Fibroblast of skin of back (primary cell): ENCODE data around the gene MEIS3. TPM values are rescaled to one million over a fixed set of nuclear protein-coding genes. Genes with fewer than 3 reads are reported as not detected.

ENCODE experiments used
- DNase-seq: peaks from one replicate; pipeline ENCODE4 v3.0.0-alpha.2; 2013
- polyA plus RNA-seq, 2 experiments: library from polyadenylated mRNA; unstranded; fragments of 120-200 nt; gene quantifications; one replicate each; pipeline ENCODE4 v1.2.1, GENCODE V29; 2013; ENCODE audit not compliant: insufficient read length in 2 of 2

Gene MEIS3
- 71.5 TPM for polyA plus RNA-seq (2013, experiment 1 of 2; ENCODE audit: insufficient read length)
- 90.0 TPM for polyA plus RNA-seq (2013, experiment 2 of 2; ENCODE audit: insufficient read length)

GRCh38 chr19:47419030-47419783 lies at the start of gene MEIS3:
TSS of gene MEIS3 (minus strand) at chr19:47419527. CDS start at chr19:47419081, 446 bp downstream.
- DNase-seq: no peak

GRCh38 chr19:47467914-47468313 lies 48.6 kb upstream of the MEIS3 start:
- DNase-seq: no peak

- no peak for DNase-seq
Measured at GRCh38 chr19:47465957-47466356, 46.6 kb upstream of the MEIS3 start.

GRCh38 chr19:47464675-47465419 lies 45.5 kb upstream of the MEIS3 start:
- DNase-seq: no peak

- DNase-seq: no peak
Measured at GRCh38 chr19:47461876-47462275, 42.5 kb upstream of the MEIS3 start.

GRCh38 chr19:47459477-47459876 lies 40.1 kb upstream of the MEIS3 start:
- DNase-seq: no peak

- no peak for DNase-seq
Measured at GRCh38 chr19:47458672-47459071, 39.3 kb upstream of the MEIS3 start.

GRCh38 chr19:47456721-47457474 lies 37.6 kb upstream of the MEIS3 start:
- no peak for DNase-seq

GRCh38 chr19:47450478-47450877 lies 31.2 kb upstream of the MEIS3 start:
- DNase-seq: no peak

- DNase-seq: no peak
Measured at GRCh38 chr19:47448360-47448727, 29.0 kb upstream of the MEIS3 start.

GRCh38 chr19:47447470-47448359 lies 28.4 kb upstream of the MEIS3 start:
- peak; percentile 51 for DNase-seq

GRCh38 chr19:47446534-47447469 lies 27.5 kb upstream of the MEIS3 start:
- peak; percentile 18 for DNase-seq

- peak; percentile 33 for DNase-seq
Measured at GRCh38 chr19:47445937-47446402, 26.6 kb upstream of the MEIS3 start.

GRCh38 chr19:47445527-47445926 lies 26.2 kb upstream of the MEIS3 start:
- no peak for DNase-seq

GRCh38 chr19:47444388-47444821 lies 25.1 kb upstream of the MEIS3 start:
- no peak for DNase-seq

GRCh38 chr19:47443331-47443730 lies 24.0 kb upstream of the MEIS3 start:
- DNase-seq: no peak

- no peak for DNase-seq
Measured at GRCh38 chr19:47438793-47439220, 19.5 kb upstream of the MEIS3 start.

GRCh38 chr19:47437500-47437899 lies 18.2 kb upstream of the MEIS3 start:
- DNase-seq: no peak

GRCh38 chr19:47436712-47437401 lies 17.5 kb upstream of the MEIS3 start:
- DNase-seq: peak; percentile 54

- DNase-seq: no peak
Measured at GRCh38 chr19:47435883-47436417, 16.6 kb upstream of the MEIS3 start.
